B cell (primary cell): ENCODE data around the gene CTIF. TPM values are rescaled to one million over a fixed set of nuclear protein-coding genes. Genes with fewer than 3 reads are reported as not detected.

Source experiments
- ATAC-seq: fragments of 200-7000 bp; cut with Tn5 transposase; one replicate; pipeline ENCODE4 v1.10.0; 2021; ENCODE audit warnings: low read depth, mild to moderate bottlenecking, moderate number of reproducible peaks, moderate library complexity
- CTCF ChIA-PET: fragments of 350-600 bp; sonication (Branson Sonifier 250); formaldehyde crosslinking; loops from one replicate; lab custom pipeline; 2021; ENCODE audit warnings: antibody characterized with exemption, inconsistent platforms; lab: Charles Lee
- POLR2A ChIA-PET: fragments of 350-600 bp; sonication (Branson Sonifier 250); formaldehyde crosslinking; loops from one replicate; lab custom pipeline; 2021; ENCODE audit warnings: antibody characterized with exemption; lab: Charles Lee
- DNase-seq: peaks from one replicate; pipeline ENCODE4 v3.0.0; 2013
- H2AFZ ChIP-seq: 2 replicates; pipeline ENCODE4 v1.6.1; 2012; ENCODE audit warnings: mild to moderate bottlenecking, low read depth, low read length; ENCODE audit not compliant: insufficient read depth, poor library complexity, severe bottlenecking
- H3K27ac ChIP-seq, 2 donors: 1 replicate in 1 of 2; 2 replicates in 1 of 2; pipeline ENCODE4 v1.5.1; 2012 to 2013; ENCODE audit warnings: low read length in 2 of 2, mild to moderate bottlenecking in 2 of 2, moderate library complexity in 1 of 2
- H3K27me3 ChIP-seq, 4 experiments: fragments of 200-600 bp in 1 of 4; sonication (generic) in 1 of 4; replicated peaks in 1 of 4; 1 replicate in 2 of 4; 2 replicates in 2 of 4; pipeline versions ENCODE4 v1.6.1 to v1.7.0; 2013 to 2016; ENCODE audit warnings: low read length in 3 of 4, mild to moderate bottlenecking in 2 of 4, mixed read lengths in 1 of 4, moderate library complexity in 1 of 4; ENCODE audit not compliant: insufficient read depth in 4 of 4, control insufficient read depth in 3 of 4; ENCODE audit errors: control extremely low read depth in 1 of 4
- H3K36me3 ChIP-seq, 2 experiments: replicated peaks in 1 of 2; 1 replicate in 1 of 2; 2 replicates in 1 of 2; pipeline versions ENCODE4 v1.6.1 to v1.7.1; 2013; ENCODE audit warnings: low read length in 1 of 2; ENCODE audit not compliant: insufficient read depth in 2 of 2, control insufficient read depth in 1 of 2; ENCODE audit errors: control extremely low read depth in 1 of 2, extremely low read depth in 1 of 2
- H3K4me1 ChIP-seq, 2 donors: fragments of 200-600 bp in 1 of 2; sonication (generic) in 1 of 2; 1 replicate in 1 of 2; 2 replicates in 1 of 2; pipeline versions ENCODE4 v1.5.1 to v1.6.1; 2013 to 2017; ENCODE audit warnings: low read length in 2 of 2; ENCODE audit not compliant: control insufficient read depth in 2 of 2, insufficient read depth in 2 of 2
- H3K4me2 ChIP-seq: replicated peaks from 2 replicates; pipeline ENCODE3; 2012; ENCODE audit warnings: mild to moderate bottlenecking, low read depth, low read length; ENCODE audit not compliant: poor library complexity, severe bottlenecking
- H3K4me3 ChIP-seq, 5 experiments: fragments of 200-600 bp in 1 of 5; sonication (generic) in 1 of 5; 1 replicate in 3 of 5; 2 replicates in 2 of 5; pipeline versions ENCODE4 v1.5.1 to v1.7.0; 2011 to 2016; ENCODE audit warnings: low read length in 4 of 5, mild to moderate bottlenecking in 4 of 5, low read depth in 2 of 5, control low read depth in 1 of 5, moderate library complexity in 1 of 5; ENCODE audit not compliant: insufficient read depth in 1 of 5; ENCODE audit errors: control extremely low read depth in 1 of 5, extremely low read depth in 1 of 5
- H3K79me2 ChIP-seq: fragments of 200-600 bp; sonication (generic); one replicate; pipeline ENCODE4 v1.6.0; 2016; ENCODE audit warnings: low read length; ENCODE audit not compliant: control insufficient read depth, insufficient read depth
- H3K9ac ChIP-seq: fragments of 200-600 bp; sonication (generic); 2 replicates; pipeline ENCODE4 v1.6.1; 2017; ENCODE audit warnings: mild to moderate bottlenecking, low read length, moderate library complexity
- H3K9me3 ChIP-seq, 3 donors: one replicate each; pipeline versions ENCODE4 v1.6.1 to v1.7.1; 2013; ENCODE audit warnings: low read length in 2 of 3; ENCODE audit not compliant: control insufficient read depth in 2 of 3, insufficient read depth in 1 of 3; ENCODE audit errors: control extremely low read depth in 1 of 3
- H4K20me1 ChIP-seq: 2 replicates; pipeline ENCODE4 v1.6.0; 2012; ENCODE audit warnings: mild to moderate bottlenecking, low read length; ENCODE audit not compliant: insufficient read depth, control insufficient read depth, poor library complexity, severe bottlenecking
- H3K27ac Mint-ChIP-seq: one replicate; pipeline ENCODE4 v1.8.0; 2021; ENCODE audit warnings: mixed read lengths
- H3K27me3 Mint-ChIP-seq: one replicate; pipeline ENCODE4 v1.8.0; 2021; ENCODE audit warnings: mixed read lengths
- H3K4me1 Mint-ChIP-seq: one replicate; pipeline ENCODE4 v1.8.0; 2021; ENCODE audit warnings: mixed read lengths
- H3K4me3 Mint-ChIP-seq: one replicate; pipeline ENCODE4 v1.8.0; 2021; ENCODE audit warnings: mixed read lengths
- H3K9me3 Mint-ChIP-seq: one replicate; pipeline ENCODE4 v1.8.0; 2022; ENCODE audit warnings: mixed read lengths; ENCODE audit not compliant: insufficient read depth
- CTCF ChIP-seq: fragments of 200-600 bp; IDR thresholded peaks from one replicate; pipeline ENCODE4 v1.8.0; 2022; ENCODE audit warnings: antibody characterized with exemption, mild to moderate bottlenecking
- EZH2 ChIP-seq: IDR thresholded peaks from 2 replicates; pipeline ENCODE4 v1.6.1; 2012; ENCODE audit warnings: borderline replicate concordance, low read depth, mild to moderate bottlenecking, moderate library complexity, low read length; ENCODE audit not compliant: insufficient read depth, poor library complexity, severe bottlenecking
- WGBS: methylation state at CpG from one replicate; pipeline ENCODE4 v1.1.5; 2013; ENCODE audit warnings: missing lambda C conversion rate; ENCODE audit not compliant: insufficient coverage; 5-methylcytosine and 5-hydroxymethylcytosine counted together
- intact Hi-C: fragments of 100-400 bp; cut with micrococcal nuclease; formaldehyde crosslinking; loops from one replicate; pipeline ENCODE4 v1.10.0; 2022
- polyA plus RNA-seq: library from polyadenylated mRNA; depleted of rRNA; stranded (reverse); fragments of >200 nt; gene quantifications from 2 replicates; pipeline ENCODE4 v1.2.3, GENCODE V29; 2012
- total RNA-seq, 2 donors: library from RNA; stranded (reverse); fragments of 120-200 nt in 1 of 2; gene quantifications; 1 replicate in 1 of 2; 2 replicates in 1 of 2; pipeline versions ENCODE4 v1.2.3 to v1.2.4, GENCODE V29; 2013 to 2022

The CTIF gene
- total and polyA plus RNA-seq, 2 donors (not counting 1 experiment from before 2014, with no cell fraction given): 3.6 to 16.2 TPM

- no peaks in the 10 kb centered on the region for H4K20me1 ChIP-seq
Observed at GRCh38 chr18:48863432-48864065, 324.7 kb downstream of the CTIF start.

More at GRCh38 chr18:48863432-48864065, 324.7 kb downstream of the CTIF start:
- ChIA-PET CTCF (no interaction called here), POLR2A (no interaction called here)
- TF ChIP-seq CTCF: no peak
- no peak for TF ChIP-seq EZH2
- no peak overlapping the region for H3K27ac Mint-ChIP-seq
- H3K4me3 Mint-ChIP-seq: no peak overlapping the region
- H3K4me2 ChIP-seq: no peak overlapping the region
- no peak overlapping the region for H2AFZ ChIP-seq
- no peaks in the 10 kb centered on the region for H3K9me3 Mint-ChIP-seq
- H3K4me1 Mint-ChIP-seq: peaks cover 6% of the 10 kb centered on the region
- no peaks in the 10 kb centered on the region for H3K79me2 ChIP-seq
- peaks cover 6 to 9% of the 10 kb centered on the region in 2 donors for H3K4me1 ChIP-seq
- no peaks in the 10 kb centered on the region for H3K36me3 ChIP-seq
- no peak overlapping the region for H3K27ac ChIP-seq
- DNase-seq (no peak), ATAC-seq (no peak)
- peaks cover 0 to 15% (median 7%) of the 10 kb centered on the region in 3 donors for H3K9me3 ChIP-seq
- 88% methylated on average over 4 of the region's 8 CpGs for WGBS
- H3K9ac ChIP-seq: no peak overlapping the region
- intact Hi-C loops: no loop called here
- H3K27me3 ChIP-seq: no peaks in the 10 kb centered on the region
- no peaks in the 10 kb centered on the region for H3K27me3 Mint-ChIP-seq
- no peak overlapping the region for H3K4me3 ChIP-seq
